ENCODE results near the gene RPA3. TPM values are rescaled to one million over a fixed set of nuclear protein-coding genes. Genes with fewer than 3 reads are reported as not detected.

The RPA3 gene
- total and polyA plus RNA-seq, 7 experiments from 2014 or later: 20.0 to 96.9 (median 28.1) TPM

- DNase-seq: peak in 7 of 9 donors; percentile 25 to 59 (median 51)
- Mint-ChIP-seq H3K27me3 (no peaks in the 10 kb centered on the region), H3K36me3 (no peaks in the 10 kb centered on the region), H3K4me3 (peak overlapping the region; percentile 69 to 99 (median 90)), H3K9me3 (no peaks in the 10 kb centered on the region), H3K27ac (peak overlapping the region; percentile 88 to 99 (median 94)), H3K4me1 (peaks cover 30 to 54% (median 51%) of the 10 kb centered on the region in 7 donors)
- Histone ChIP-seq H3K9me3 (ENCODE audit: control insufficient read depth in 2 of 3, low read length in 3 of 3) (no peaks in the 10 kb centered on the region), H3K4me3 (ENCODE audit: low read length) (peak overlapping the region; percentile 48), H3K27me3 (ENCODE audit: control insufficient read depth in 2 of 2, insufficient read depth in 2 of 2, low read length in 2 of 2) (no peaks in the 10 kb centered on the region), H3K36me3 (ENCODE audit: control insufficient read depth in 2 of 3, insufficient read depth in 3 of 3, low read length in 3 of 3) (no peaks in the 10 kb centered on the region), H3K4me1 (ENCODE audit: control insufficient read depth in 2 of 2, insufficient read depth in 2 of 2, low read length in 2 of 2) (peaks cover 8 to 31% of the 10 kb centered on the region in 2 donors), H3K27ac (ENCODE audit: low read depth, low read length) (peak overlapping the region; percentile 76)
- CTCF ChIA-PET: interaction anchor here (1.0 to 2.6 kb wide), 6 partner anchors 11 to 429 kb away, joined by 3 to 22 read pairs (median 5); no protein-coding TSS in a partner anchor
- intact Hi-C loops (cut with micrococcal nuclease): loop anchor here (1.0 to 10.0 kb wide), 10 partner anchors 43 to 797 kb away; partner anchors contain the start of genes C1GALT1 (in 1 of the 2), MIOS (in 1 of the 2) and RPA3 (in 1 of the 2)
- POLR2A ChIA-PET: interaction anchor here (0.7 to 2.9 kb wide), 4 partner anchors 67 to 209 kb away, joined by 3 to 8 read pairs (median 6); partner anchors contain the start of gene UMAD1
- ATAC-seq: peak; percentile 45
These were observed 43.0 kb upstream of the RPA3 start for GRCh38 chr7:7761340-7761973.

DNA sequence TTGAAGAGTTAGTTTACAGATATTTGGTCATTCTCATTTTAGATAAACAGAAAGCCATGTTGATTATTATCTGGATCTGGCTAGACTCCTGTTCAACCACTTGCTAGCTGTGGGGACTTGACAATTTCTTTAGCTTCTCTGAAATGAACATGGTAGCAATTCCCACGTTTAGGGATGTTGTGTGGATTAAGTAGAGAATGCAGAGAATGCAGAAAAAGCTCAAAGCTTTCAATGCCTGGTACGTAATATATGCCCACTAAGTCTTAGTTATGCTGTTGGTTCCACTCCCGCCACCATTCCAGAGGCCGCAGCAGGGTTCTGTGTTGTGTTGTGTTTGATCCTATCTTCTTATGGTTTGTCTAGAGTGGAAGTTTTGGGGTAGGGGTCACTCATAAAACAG, 39.2 kb upstream of the RPA3 start:
- peaks cover 12 to 31% (median 19%) of the 10 kb centered on the region in 7 donors for H3K4me1 Mint-ChIP-seq
- peaks cover 8% of the 10 kb centered on the region in 2 donors for H3K4me1 ChIP-seq (ENCODE audit: control insufficient read depth in 2 of 2, insufficient read depth in 2 of 2, low read length in 2 of 2)
- H3K27me3 ChIP-seq (ENCODE audit: control insufficient read depth in 2 of 2, insufficient read depth in 2 of 2, low read length in 2 of 2): no peaks in the 10 kb centered on the region
- peak overlapping the region in 3 of 9 donors; percentile 10 to 41 (median 13) for H3K27ac Mint-ChIP-seq
- DNase-seq (no peak), ATAC-seq (no peak)
- CTCF ChIA-PET: no interaction called here
- H3K9me3 ChIP-seq (ENCODE audit: control insufficient read depth in 2 of 3, low read length in 3 of 3): no peaks in the 10 kb centered on the region
- no peak overlapping the region for H3K4me3 Mint-ChIP-seq
- H3K27me3 Mint-ChIP-seq: no peaks in the 10 kb centered on the region
- intact Hi-C loops (cut with micrococcal nuclease): no loop called here
- H3K36me3 ChIP-seq (ENCODE audit: control insufficient read depth in 2 of 3, insufficient read depth in 3 of 3, low read length in 3 of 3): no peaks in the 10 kb centered on the region
- no peak overlapping the region for H3K27ac ChIP-seq (ENCODE audit: low read depth, low read length)
- H3K4me3 ChIP-seq (ENCODE audit: low read length): no peak overlapping the region
- H3K9me3 Mint-ChIP-seq: no peaks in the 10 kb centered on the region
- POLR2A ChIA-PET: interaction anchor here (1.2 kb wide), 1 partner anchor 18 kb away, joined by 3 read pairs; no protein-coding TSS in a partner anchor
- H3K36me3 Mint-ChIP-seq: peaks cover 0 to 9% (median 6%) of the 10 kb centered on the region in 5 donors

- H3K4me1 Mint-ChIP-seq: peaks cover 5 to 21% (median 11%) of the 10 kb centered on the region in 7 donors
- no peaks in the 10 kb centered on the region for H3K36me3 ChIP-seq (ENCODE audit: control insufficient read depth in 2 of 3, insufficient read depth in 3 of 3, low read length in 3 of 3)
- H3K27me3 ChIP-seq (ENCODE audit: control insufficient read depth in 2 of 2, insufficient read depth in 2 of 2, low read length in 2 of 2): no peaks in the 10 kb centered on the region
- peak overlapping the region in 3 of 9 donors; percentile 41 to 61 (median 52) for H3K27ac Mint-ChIP-seq
- no peak overlapping the region for H3K4me3 ChIP-seq (ENCODE audit: low read length)
- H3K9me3 ChIP-seq (ENCODE audit: control insufficient read depth in 2 of 3, low read length in 3 of 3): no peaks in the 10 kb centered on the region
- no peak overlapping the region for H3K4me3 Mint-ChIP-seq
- no peaks in the 10 kb centered on the region for H3K9me3 Mint-ChIP-seq
- ChIA-PET POLR2A (no interaction called here), CTCF (no interaction called here)
- ATAC-seq: no peak
- no peak for DNase-seq
- intact Hi-C loops (cut with micrococcal nuclease): no loop called here
- peaks cover 0 to 9% (median 6%) of the 10 kb centered on the region in 5 donors for H3K36me3 Mint-ChIP-seq
- no peaks in the 10 kb centered on the region for H3K27me3 Mint-ChIP-seq
- H3K27ac ChIP-seq (ENCODE audit: low read depth, low read length): no peak overlapping the region
- H3K4me1 ChIP-seq (ENCODE audit: control insufficient read depth in 2 of 2, insufficient read depth in 2 of 2, low read length in 2 of 2): peaks cover 3% of the 10 kb centered on the region in 2 donors
These were observed 38.2 kb upstream of the RPA3 start for GRCh38 chr7:7756577-7756976.

DNA sequence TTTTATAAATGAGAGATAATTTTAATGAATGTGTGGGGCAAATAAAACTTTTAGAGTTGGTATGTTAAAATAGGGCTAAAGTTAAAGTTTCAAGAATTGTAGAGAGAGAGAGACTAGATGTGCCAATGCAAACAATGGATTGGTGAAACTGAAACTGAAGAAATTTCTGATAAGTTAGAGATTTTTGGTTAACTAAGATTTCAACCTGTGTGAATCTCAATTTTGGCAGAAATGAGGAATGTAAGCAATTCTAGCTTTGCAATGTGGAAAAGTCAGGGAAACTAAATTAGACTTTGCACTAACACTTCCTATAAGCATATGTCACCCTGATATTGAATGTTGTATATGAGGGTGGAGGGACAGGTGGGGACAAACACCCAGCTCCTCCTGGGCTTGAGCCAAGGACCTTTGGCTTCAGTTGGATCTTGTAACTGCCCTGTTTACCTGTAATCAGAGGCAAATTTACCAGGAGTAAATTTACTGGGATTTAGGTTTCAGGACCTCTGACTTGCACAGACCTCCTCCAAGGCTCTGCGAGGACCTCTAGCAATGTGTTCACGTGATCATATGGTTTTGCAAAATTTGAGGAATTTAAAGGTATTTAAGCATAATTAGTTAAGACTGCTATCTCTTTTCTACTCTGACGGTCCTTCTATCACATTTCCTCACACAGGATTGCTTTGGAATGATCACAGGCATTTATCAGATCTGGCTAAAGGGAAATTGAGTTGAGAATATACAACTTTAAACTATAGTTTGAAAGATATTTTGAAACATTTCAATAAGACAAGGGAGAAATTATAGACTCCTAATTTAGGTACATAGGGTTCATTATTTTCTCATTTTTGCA, 33.1 kb upstream of the RPA3 start:
- Histone ChIP-seq H3K4me1 (ENCODE audit: control insufficient read depth in 2 of 2, insufficient read depth in 2 of 2, low read length in 2 of 2) (no peaks in the 10 kb centered on the region), H3K4me3 (ENCODE audit: low read length) (no peak overlapping the region), H3K27me3 (ENCODE audit: control insufficient read depth in 2 of 2, insufficient read depth in 2 of 2, low read length in 2 of 2) (no peaks in the 10 kb centered on the region), H3K36me3 (ENCODE audit: control insufficient read depth in 2 of 3, insufficient read depth in 3 of 3, low read length in 3 of 3) (no peaks in the 10 kb centered on the region), H3K9me3 (ENCODE audit: control insufficient read depth in 2 of 3, low read length in 3 of 3) (no peaks in the 10 kb centered on the region), H3K27ac (ENCODE audit: low read depth, low read length) (no peak overlapping the region)
- no peak for ATAC-seq
- H3K9me3 Mint-ChIP-seq: no peaks in the 10 kb centered on the region
- peaks cover 0 to 12% (median 4%) of the 10 kb centered on the region in 7 donors for H3K4me1 Mint-ChIP-seq
- H3K27me3 Mint-ChIP-seq: no peaks in the 10 kb centered on the region
- intact Hi-C loops (cut with micrococcal nuclease): loop anchor here in 1 of 2 donors (5.0 kb wide), 1 partner anchor 34 kb away; the partner anchor contains the start of gene RPA3
- ChIA-PET POLR2A (no interaction called here), CTCF (interaction anchor here (0.6 to 1.2 kb wide), 5 partner anchors 10 to 70 kb away, joined by 3 to 4 read pairs (median 3); no protein-coding TSS in a partner anchor)
- peaks cover 0 to 15% (median 6%) of the 10 kb centered on the region in 5 donors for H3K36me3 Mint-ChIP-seq
- H3K27ac Mint-ChIP-seq: no peak overlapping the region
- DNase-seq: no peak
- H3K4me3 Mint-ChIP-seq: no peak overlapping the region

GRCh38 chr7:7750571-7751242, 32.3 kb upstream of the RPA3 start:
- no peak for ATAC-seq
- POLR2A ChIA-PET: interaction anchor here (1.4 kb wide), 1 partner anchor 215 kb away, joined by 3 read pairs; no protein-coding TSS in a partner anchor

DNA sequence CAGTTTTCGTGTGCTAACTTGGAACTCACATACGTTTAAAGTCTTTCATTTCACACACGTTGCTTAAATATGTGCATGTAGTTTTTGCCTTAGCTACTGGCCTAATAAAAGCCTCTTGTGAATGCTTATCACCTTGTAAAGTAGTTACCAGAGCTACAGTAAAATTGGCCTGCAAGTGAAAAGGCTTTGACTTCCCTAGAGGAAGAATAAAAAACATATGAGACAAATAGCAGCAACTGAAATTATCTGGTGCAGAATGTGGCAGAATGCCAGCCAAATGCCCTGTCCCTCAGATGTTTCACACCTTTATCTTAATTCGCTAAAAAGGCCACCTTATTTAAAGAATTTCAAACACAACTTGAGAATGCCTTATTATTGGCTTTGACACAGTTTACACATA, 28.1 kb upstream of the RPA3 start:
- no peaks in the 10 kb centered on the region for H3K9me3 Mint-ChIP-seq
- POLR2A ChIA-PET: no interaction called here
- intact Hi-C loops (cut with micrococcal nuclease): loop anchor here in 1 of 2 donors (2.0 kb wide), 1 partner anchor 14 kb away; no protein-coding TSS in a partner anchor
- no peak overlapping the region for H3K27ac Mint-ChIP-seq
- no peak overlapping the region for H3K4me3 Mint-ChIP-seq
- peaks cover 0 to 13% (median 5%) of the 10 kb centered on the region in 7 donors for H3K4me1 Mint-ChIP-seq
- no peak for DNase-seq
- Histone ChIP-seq H3K27ac (ENCODE audit: low read depth, low read length) (no peak overlapping the region), H3K4me1 (ENCODE audit: control insufficient read depth in 2 of 2, insufficient read depth in 2 of 2, low read length in 2 of 2) (no peaks in the 10 kb centered on the region), H3K27me3 (ENCODE audit: control insufficient read depth in 2 of 2, insufficient read depth in 2 of 2, low read length in 2 of 2) (no peaks in the 10 kb centered on the region), H3K36me3 (ENCODE audit: control insufficient read depth in 2 of 3, insufficient read depth in 3 of 3, low read length in 3 of 3) (no peaks in the 10 kb centered on the region), H3K9me3 (ENCODE audit: control insufficient read depth in 2 of 3, low read length in 3 of 3) (no peaks in the 10 kb centered on the region), H3K4me3 (ENCODE audit: low read length) (no peak overlapping the region)
- no peaks in the 10 kb centered on the region for H3K27me3 Mint-ChIP-seq
- H3K36me3 Mint-ChIP-seq: peaks cover 0 to 15% (median 5%) of the 10 kb centered on the region in 5 donors
- no peak for ATAC-seq
- CTCF ChIA-PET: no interaction called here

More at GRCh38 chr7:7750571-7751242, 32.3 kb upstream of the RPA3 start:
- peak overlapping the region in 1 of 9 donors; percentile 23 for H3K27ac Mint-ChIP-seq
- no peaks in the 10 kb centered on the region for H3K36me3 ChIP-seq (ENCODE audit: control insufficient read depth in 2 of 3, insufficient read depth in 3 of 3, low read length in 3 of 3)
- H3K27me3 Mint-ChIP-seq: no peaks in the 10 kb centered on the region
- CTCF ChIA-PET: interaction anchor here (0.7 to 1.2 kb wide), 2 partner anchors 11 to 54 kb away, joined by 3 read pairs; no protein-coding TSS in a partner anchor
- H3K9me3 ChIP-seq (ENCODE audit: control insufficient read depth in 2 of 3, low read length in 3 of 3): no peaks in the 10 kb centered on the region
- no peak overlapping the region for H3K4me3 Mint-ChIP-seq
- H3K36me3 Mint-ChIP-seq: peaks cover 0 to 17% (median 6%) of the 10 kb centered on the region in 5 donors
- peaks cover 0 to 9% (median 4%) of the 10 kb centered on the region in 7 donors for H3K4me1 Mint-ChIP-seq
- H3K4me1 ChIP-seq (ENCODE audit: control insufficient read depth in 2 of 2, insufficient read depth in 2 of 2, low read length in 2 of 2): no peaks in the 10 kb centered on the region
- H3K27me3 ChIP-seq (ENCODE audit: control insufficient read depth in 2 of 2, insufficient read depth in 2 of 2, low read length in 2 of 2): no peaks in the 10 kb centered on the region
- no peak overlapping the region for H3K27ac ChIP-seq (ENCODE audit: low read depth, low read length)
- DNase-seq: no peak
- no peaks in the 10 kb centered on the region for H3K9me3 Mint-ChIP-seq
- H3K4me3 ChIP-seq (ENCODE audit: low read length): no peak overlapping the region
- intact Hi-C loops (cut with micrococcal nuclease): loop anchor here in 1 of 2 donors (5.0 kb wide), 1 partner anchor 33 kb away; the partner anchor contains the start of gene RPA3

All from naive thymus-derived CD4-positive, alpha-beta T cell (primary cell).